WERI-Rb-1 (cell line): ENCODE results near the gene THBD.

Experiments used
- DNase-seq: peaks from one replicate; pipeline ENCODE4 v3.0.0-alpha.2; 2020
- H3K27ac ChIP-seq: fragments of 250-450 bp; sonication (Bioruptor Pico); 2 replicates; pipeline ENCODE4 v1.5.1; 2020; ENCODE audit warnings: mild to moderate bottlenecking, moderate library complexity
- H3K27me3 ChIP-seq: fragments of 250-450 bp; sonication (Bioruptor Pico); 2 replicates; pipeline ENCODE4 v1.5.1; 2021; ENCODE audit warnings: mild to moderate bottlenecking, low read depth, moderate library complexity; ENCODE audit not compliant: insufficient read depth, severe bottlenecking
- H3K36me3 ChIP-seq: fragments of 250-450 bp; sonication (Bioruptor Pico); 2 replicates; pipeline ENCODE4 v1.5.1; 2020; ENCODE audit warnings: mild to moderate bottlenecking, moderate library complexity
- H3K4me3 ChIP-seq: 2 replicates; pipeline ENCODE4 v1.5.1; 2011; ENCODE audit warnings: low read depth, mild to moderate bottlenecking, control low read depth, low read length
- H3K9me3 ChIP-seq: fragments of 250-450 bp; sonication (Bioruptor Pico); 2 replicates; pipeline ENCODE4 v1.5.1; 2021; ENCODE audit warnings: mild to moderate bottlenecking, moderate library complexity; ENCODE audit not compliant: severe bottlenecking
- CTCF ChIP-seq: IDR thresholded peaks from 2 replicates; pipeline ENCODE4 v1.5.1; 2011; ENCODE audit warnings: low read depth, mild to moderate bottlenecking, control low read depth, inconsistent platforms, low read length

THBD gene

GRCh38 chr20:23071398-23071797, 21.9 kb upstream of the THBD start:
- no peak overlapping the region for H3K4me3 ChIP-seq
- no peaks in the 10 kb centered on the region for H3K36me3 ChIP-seq
- TF ChIP-seq CTCF: no peak
- no peak overlapping the region for H3K27ac ChIP-seq
- H3K27me3 ChIP-seq: peaks cover 44% of the 10 kb centered on the region
- H3K9me3 ChIP-seq: no peaks in the 10 kb centered on the region
- no peak for DNase-seq

- DNase-seq: no peak
- no peak for TF ChIP-seq CTCF
- H3K4me3 ChIP-seq: no peak overlapping the region
- no peak overlapping the region for H3K27ac ChIP-seq
- no peaks in the 10 kb centered on the region for H3K9me3 ChIP-seq
- H3K27me3 ChIP-seq: peaks cover 64% of the 10 kb centered on the region
- no peaks in the 10 kb centered on the region for H3K36me3 ChIP-seq
Observed at GRCh38 chr20:23069108-23069507, 19.6 kb upstream of the THBD start.

GRCh38 chr20:23068283-23068682, 18.8 kb upstream of the THBD start:
- H3K27me3 ChIP-seq: peaks cover 70% of the 10 kb centered on the region
- DNase-seq: no peak
- no peaks in the 10 kb centered on the region for H3K9me3 ChIP-seq
- no peak overlapping the region for H3K27ac ChIP-seq
- H3K36me3 ChIP-seq: no peaks in the 10 kb centered on the region
- H3K4me3 ChIP-seq: no peak overlapping the region
- TF ChIP-seq CTCF: no peak

GRCh38 chr20:23066772-23067171, 17.3 kb upstream of the THBD start:
- Histone ChIP-seq H3K9me3 (no peaks in the 10 kb centered on the region), H3K27ac (no peak overlapping the region), H3K36me3 (no peaks in the 10 kb centered on the region), H3K4me3 (no peak overlapping the region), H3K27me3 (peaks cover 80% of the 10 kb centered on the region)
- DNase-seq: no peak
- TF ChIP-seq CTCF: no peak

- Histone ChIP-seq H3K27ac (no peak overlapping the region), H3K4me3 (no peak overlapping the region), H3K27me3 (peaks cover 86% of the 10 kb centered on the region), H3K9me3 (no peaks in the 10 kb centered on the region), H3K36me3 (no peaks in the 10 kb centered on the region)
- no peak for DNase-seq
- TF ChIP-seq CTCF: no peak
Observed at GRCh38 chr20:23065266-23066201, 16.1 kb upstream of the THBD start.
